GM19099 (cell line): Measurements from ENCODE around the gene TMEM132C.

ENCODE experiments used
- POLR2A ChIP-seq: IDR thresholded peaks from 3 replicates; pipeline ENCODE4 v1.6.1; 2011; ENCODE audit warnings: low read depth; ENCODE audit not compliant: insufficient read length; ENCODE audit errors: extremely low read depth

TMEM132C gene

GRCh38 chr12:128267131-128267622, at the start of gene TMEM132C:
TSS of gene TMEM132C (plus strand) at chr12:128267170. CDS start at chr12:128267403, 233 bp downstream.
- no peak for TF ChIP-seq POLR2A

- no peak for TF ChIP-seq POLR2A
Observed at GRCh38 chr12:128224226-128224625, 42.7 kb upstream of the TMEM132C start.

GRCh38 chr12:128228581-128228980, 38.4 kb upstream of the TMEM132C start:
- no peak for TF ChIP-seq POLR2A

- no peak for TF ChIP-seq POLR2A
Observed at GRCh38 chr12:128235635-128236417, 31.1 kb upstream of the TMEM132C start.

- no peak for TF ChIP-seq POLR2A
Observed at GRCh38 chr12:128236525-128236924, 30.4 kb upstream of the TMEM132C start.

- no peak for TF ChIP-seq POLR2A
Observed at GRCh38 chr12:128240745-128241144, 26.2 kb upstream of the TMEM132C start.

GRCh38 chr12:128245121-128245520, 21.8 kb upstream of the TMEM132C start:
- TF ChIP-seq POLR2A = no peak

GRCh38 chr12:128245905-128246304, 21.1 kb upstream of the TMEM132C start:
- no peak for TF ChIP-seq POLR2A

- no peak for TF ChIP-seq POLR2A
Observed at GRCh38 chr12:128250096-128250495, 16.9 kb upstream of the TMEM132C start.

GRCh38 chr12:128258866-128259555, 8.0 kb upstream of the TMEM132C start:
- TF ChIP-seq POLR2A = no peak

GRCh38 chr12:128259556-128260070, 7.4 kb upstream of the TMEM132C start:
- TF ChIP-seq POLR2A = no peak

- TF ChIP-seq POLR2A = no peak
Observed at GRCh38 chr12:128261757-128262156, 5.2 kb upstream of the TMEM132C start.

GRCh38 chr12:128265566-128265965, 1.4 kb upstream of the TMEM132C start:
- no peak for TF ChIP-seq POLR2A

- no peak for TF ChIP-seq POLR2A
Observed at GRCh38 chr12:128266086-128266485, 884 bp upstream of the TMEM132C start.

GRCh38 chr12:128266541-128267130, 334 bp upstream of the TMEM132C start:
- no peak for TF ChIP-seq POLR2A
